Measurements from ENCODE around the gene MLANA. TPM values are rescaled to one million over a fixed set of nuclear protein-coding genes. Genes with fewer than 3 reads are reported as not detected.

The MLANA gene
- total and polyA plus RNA-seq, 4 donors = 0.05 to 0.29 (median 0.16) TPM

DNA sequence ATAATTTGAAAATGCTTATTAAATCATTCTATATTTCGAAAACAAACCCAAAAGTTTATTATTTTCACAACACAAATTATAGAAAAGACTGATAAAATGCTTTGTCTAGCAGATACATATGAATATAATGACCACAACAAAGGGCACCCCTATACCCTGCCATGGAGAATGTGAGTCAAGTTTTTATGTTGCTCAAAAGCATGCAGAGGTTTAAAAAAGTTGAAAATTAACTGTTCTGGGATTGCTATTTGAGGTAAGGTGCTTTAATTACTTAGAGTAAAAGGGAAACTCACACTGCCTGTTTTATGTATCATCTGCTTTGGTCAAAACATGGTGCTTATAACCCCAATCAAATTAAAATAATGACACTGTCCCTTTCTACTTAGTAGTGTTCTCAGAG lies 41.0 kb downstream of the MLANA start:
- Histone ChIP-seq H3K36me3 (ENCODE audit: control insufficient read depth in 4 of 4, insufficient read depth in 3 of 4, low read depth in 1 of 4, low read length in 3 of 4) (peaks cover 0 to 4% (median 1%) of the 10 kb centered on the region in 4 donors), H3K27me3 (ENCODE audit: control insufficient read depth in 4 of 4, insufficient read depth in 4 of 4, low read length in 3 of 4) (no peaks in the 10 kb centered on the region), H3K9ac (ENCODE audit: low read depth in 1 of 2, low read length in 2 of 2) (no peak overlapping the region), H3K9me3 (ENCODE audit: control insufficient read depth in 4 of 4, low read length in 3 of 4) (no peaks in the 10 kb centered on the region), H3K4me3 (ENCODE audit: low read depth in 1 of 3, low read length in 3 of 3) (no peak overlapping the region), H3K27ac (ENCODE audit: low read depth in 1 of 2, low read length in 2 of 2) (no peak overlapping the region), H3K4me1 (ENCODE audit: control insufficient read depth in 4 of 4, insufficient read depth in 4 of 4, low read length in 3 of 4) (no peaks in the 10 kb centered on the region)
- no peak for DNase-seq (ENCODE audit: low spot score)
- 99% methylated on average over 1 of the region's 1 CpG for WGBS
- TF ChIP-seq HNF4A (conservative IDR thresholded peaks at IDR 0.05) (no peak), TAF1 (conservative IDR thresholded peaks at IDR 0.05) (no peak), SP1 (IDR thresholded peaks at IDR 0.05) (no peak)
- TF ChIP-seq, protein P1, sequence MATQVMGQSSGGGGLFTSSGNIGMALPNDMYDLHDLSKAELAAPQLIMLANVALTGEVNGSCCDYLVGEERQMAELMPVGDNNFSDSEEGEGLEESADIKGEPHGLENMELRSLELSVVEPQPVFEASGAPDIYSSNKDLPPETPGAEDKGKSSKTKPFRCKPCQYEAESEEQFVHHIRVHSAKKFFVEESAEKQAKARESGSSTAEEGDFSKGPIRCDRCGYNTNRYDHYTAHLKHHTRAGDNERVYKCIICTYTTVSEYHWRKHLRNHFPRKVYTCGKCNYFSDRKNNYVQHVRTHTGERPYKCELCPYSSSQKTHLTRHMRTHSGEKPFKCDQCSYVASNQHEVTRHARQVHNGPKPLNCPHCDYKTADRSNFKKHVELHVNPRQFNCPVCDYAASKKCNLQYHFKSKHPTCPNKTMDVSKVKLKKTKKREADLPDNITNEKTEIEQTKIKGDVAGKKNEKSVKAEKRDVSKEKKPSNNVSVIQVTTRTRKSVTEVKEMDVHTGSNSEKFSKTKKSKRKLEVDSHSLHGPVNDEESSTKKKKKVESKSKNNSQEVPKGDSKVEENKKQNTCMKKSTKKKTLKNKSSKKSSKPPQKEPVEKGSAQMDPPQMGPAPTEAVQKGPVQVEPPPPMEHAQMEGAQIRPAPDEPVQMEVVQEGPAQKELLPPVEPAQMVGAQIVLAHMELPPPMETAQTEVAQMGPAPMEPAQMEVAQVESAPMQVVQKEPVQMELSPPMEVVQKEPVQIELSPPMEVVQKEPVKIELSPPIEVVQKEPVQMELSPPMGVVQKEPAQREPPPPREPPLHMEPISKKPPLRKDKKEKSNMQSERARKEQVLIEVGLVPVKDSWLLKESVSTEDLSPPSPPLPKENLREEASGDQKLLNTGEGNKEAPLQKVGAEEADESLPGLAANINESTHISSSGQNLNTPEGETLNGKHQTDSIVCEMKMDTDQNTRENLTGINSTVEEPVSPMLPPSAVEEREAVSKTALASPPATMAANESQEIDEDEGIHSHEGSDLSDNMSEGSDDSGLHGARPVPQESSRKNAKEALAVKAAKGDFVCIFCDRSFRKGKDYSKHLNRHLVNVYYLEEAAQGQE (IDR thresholded peaks at IDR 0.05) = no peak

- peaks cover 3 to 34% (median 15%) of the 10 kb centered on the region in 4 donors for H3K4me1 ChIP-seq (ENCODE audit: control insufficient read depth in 4 of 4, insufficient read depth in 4 of 4, low read length in 3 of 4)
- no peak overlapping the region for H3K9ac ChIP-seq (ENCODE audit: low read depth in 1 of 2, low read length in 2 of 2)
- no peak for TF ChIP-seq ATF3 (IDR thresholded peaks at IDR 0.05)
- peak; percentile 36 for TF ChIP-seq SP1 (IDR thresholded peaks at IDR 0.05)
- peak; percentile 56 for TF ChIP-seq YY1 (IDR thresholded peaks at IDR 0.05)
- peak; percentile 64 to 67 for TF ChIP-seq HNF4A (conservative IDR thresholded peaks at IDR 0.05)
- TF ChIP-seq TAF1 (conservative IDR thresholded peaks at IDR 0.05) = no peak
- TF ChIP-seq RXRA (IDR thresholded peaks at IDR 0.05) = peak; percentile 26 to 51
- TF ChIP-seq, protein P1 (IDR thresholded peaks at IDR 0.05) = no peak
- peak; percentile 54 for TF ChIP-seq MAX (IDR thresholded peaks at IDR 0.05)
- peak in 1 of 2 donors; percentile 22 for TF ChIP-seq JUND (IDR thresholded peaks at IDR 0.05)
- H3K36me3 ChIP-seq (ENCODE audit: control insufficient read depth in 4 of 4, insufficient read depth in 3 of 4, low read depth in 1 of 4, low read length in 3 of 4) = no peaks in the 10 kb centered on the region
- no peaks in the 10 kb centered on the region for H3K9me3 ChIP-seq (ENCODE audit: control insufficient read depth in 4 of 4, low read length in 3 of 4)
- H3K4me3 ChIP-seq (ENCODE audit: low read depth in 1 of 3, low read length in 3 of 3) = no peak overlapping the region
- H3K27me3 ChIP-seq (ENCODE audit: control insufficient read depth in 4 of 4, insufficient read depth in 4 of 4, low read length in 3 of 4) = no peaks in the 10 kb centered on the region
- DNase-seq (ENCODE audit: low spot score) = no peak
- WGBS = 39% methylated on average over 2 of the region's 2 CpGs
- H3K27ac ChIP-seq (ENCODE audit: low read depth in 1 of 2, low read length in 2 of 2) = no peak overlapping the region
Measured at GRCh38 chr9:5938449-5938848, 47.8 kb downstream of the MLANA start.

DNA sequence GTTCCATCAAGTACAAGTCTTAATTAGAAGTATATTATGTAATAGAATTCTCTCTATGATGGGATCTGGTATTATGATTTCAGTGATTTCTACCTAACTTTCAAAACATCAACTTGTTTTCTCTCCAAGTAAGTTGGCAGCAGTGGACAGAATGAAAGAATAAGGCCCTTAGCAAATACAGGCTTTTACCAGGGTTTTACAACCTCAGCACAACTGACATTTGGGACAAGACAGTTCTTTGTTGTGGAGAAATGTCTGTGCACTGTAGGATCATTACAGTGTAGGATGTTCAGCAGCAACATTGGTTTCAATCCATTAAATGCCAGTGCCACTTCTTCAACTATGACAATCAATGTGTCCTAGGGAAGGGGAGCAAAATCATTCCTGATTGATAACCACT lies 48.8 kb downstream of the MLANA start:
- Histone ChIP-seq H3K27me3 (ENCODE audit: control insufficient read depth in 4 of 4, insufficient read depth in 4 of 4, low read length in 3 of 4) (no peaks in the 10 kb centered on the region), H3K9ac (ENCODE audit: low read depth in 1 of 2, low read length in 2 of 2) (no peak overlapping the region), H3K27ac (ENCODE audit: low read depth in 1 of 2, low read length in 2 of 2) (no peak overlapping the region), H3K4me1 (ENCODE audit: control insufficient read depth in 4 of 4, insufficient read depth in 4 of 4, low read length in 3 of 4) (peaks cover 3 to 34% (median 15%) of the 10 kb centered on the region in 4 donors), H3K9me3 (ENCODE audit: control insufficient read depth in 4 of 4, low read length in 3 of 4) (no peaks in the 10 kb centered on the region), H3K36me3 (ENCODE audit: control insufficient read depth in 4 of 4, insufficient read depth in 3 of 4, low read depth in 1 of 4, low read length in 3 of 4) (no peaks in the 10 kb centered on the region), H3K4me3 (ENCODE audit: low read depth in 1 of 3, low read length in 3 of 3) (no peak overlapping the region)
- TF ChIP-seq RXRA (IDR thresholded peaks at IDR 0.05) = no peak
- TF ChIP-seq MAX (IDR thresholded peaks at IDR 0.05) = no peak
- no peak for TF ChIP-seq HNF4A (conservative IDR thresholded peaks at IDR 0.05)
- no peak for TF ChIP-seq NR2F2 (IDR thresholded peaks at IDR 0.05)
- no peak for TF ChIP-seq ZBTB33 (IDR thresholded peaks at IDR 0.05)
- TF ChIP-seq EGR1 (IDR thresholded peaks at IDR 0.05; ENCODE audit: low read depth in 2 of 2) = no peak
- DNase-seq (ENCODE audit: low spot score) = no peak

Measured in liver (tissue), 9 donors.